Stimulated activated memory B cell treated with anti-CD40 and anti-IgM and Interleukin-4, amounts not matched to agents 10 μg/mL and 1 μg/mL and 100 μg/mL, for 72 hours (primary cell): ENCODE results near the gene MGAT3.

Source experiments
- ATAC-seq: fragments of 150-1000 bp; cut with Tn5 transposase; 2 replicates; pipeline ENCODE4 v1.10.0; 2021
- H3K27ac Mint-ChIP-seq: one replicate; pipeline ENCODE4 v1.8.0; 2022; ENCODE audit warnings: mild to moderate bottlenecking, mixed read lengths
- H3K27me3 Mint-ChIP-seq: one replicate; pipeline ENCODE4 v1.8.0; 2022; ENCODE audit warnings: mixed read lengths
- H3K36me3 Mint-ChIP-seq: one replicate; pipeline ENCODE4 v1.8.0; 2022; ENCODE audit warnings: mixed read lengths
- H3K4me1 Mint-ChIP-seq: one replicate; pipeline ENCODE4 v1.8.0; 2022; ENCODE audit warnings: mixed read lengths
- H3K4me3 Mint-ChIP-seq: one replicate; pipeline ENCODE4 v1.8.0; 2022; ENCODE audit warnings: mild to moderate bottlenecking, moderate library complexity, mixed read lengths
- H3K9me3 Mint-ChIP-seq: one replicate; pipeline ENCODE4 v1.8.0; 2022; ENCODE audit warnings: mixed read lengths

MGAT3 gene

DNA sequence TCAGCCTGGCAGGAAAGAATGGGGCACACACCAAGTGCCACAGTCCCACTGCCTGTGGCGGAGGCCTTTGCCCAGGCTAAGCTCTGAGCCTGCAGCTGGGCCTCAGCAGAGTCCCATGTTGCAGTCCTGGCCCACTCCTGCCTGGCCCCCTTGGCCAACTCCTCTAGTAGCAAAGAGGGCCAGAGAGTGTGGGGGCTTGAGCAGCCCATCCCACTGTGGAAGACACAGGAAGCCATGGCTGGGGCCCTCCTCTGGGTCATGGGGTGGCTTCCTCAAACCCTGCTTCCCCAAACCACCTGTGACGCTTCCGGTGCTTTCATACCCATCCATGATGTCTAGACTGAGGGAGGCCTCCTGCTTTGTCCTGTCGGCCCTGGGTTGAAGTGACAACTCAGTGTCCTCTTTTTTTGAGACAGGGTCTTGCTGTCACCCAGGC lies 69.9 kb downstream of the MGAT3 start:
- H3K36me3 Mint-ChIP-seq, result peaks cover 75% of the 10 kb centered on the region
- H3K27me3 Mint-ChIP-seq, result no peaks in the 10 kb centered on the region

DNA sequence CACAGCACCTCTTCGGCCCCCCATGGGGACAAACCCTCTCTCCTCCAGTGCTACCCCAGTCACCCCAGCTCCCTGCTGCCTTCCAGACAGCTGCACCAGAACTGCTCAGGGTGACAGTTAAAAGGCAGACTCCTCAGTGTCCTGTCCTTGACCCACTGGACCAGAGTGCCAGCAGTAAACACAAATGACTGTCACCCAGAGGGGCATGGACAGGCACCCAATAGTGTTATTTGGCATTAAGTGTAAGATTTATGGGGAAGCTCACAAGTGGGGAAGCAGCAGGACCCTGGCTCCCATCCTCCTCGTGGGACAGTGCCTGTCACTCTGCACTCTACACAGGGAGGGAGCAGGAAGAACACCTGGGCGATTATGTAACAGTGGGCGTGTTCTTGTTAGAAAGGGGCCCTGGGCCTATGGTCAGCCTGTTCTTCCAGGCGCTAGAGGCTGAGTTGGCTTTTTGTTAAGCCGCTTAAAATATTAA lies 70.7 kb downstream of the MGAT3 start:
- no peaks in the 10 kb centered on the region for H3K27me3 Mint-ChIP-seq
- peaks cover 71% of the 10 kb centered on the region for H3K36me3 Mint-ChIP-seq
- H3K4me3 Mint-ChIP-seq, result no peak overlapping the region
- no peaks in the 10 kb centered on the region for H3K9me3 Mint-ChIP-seq
- H3K4me1 Mint-ChIP-seq, result peaks cover 95% of the 10 kb centered on the region
- ATAC-seq, result no peak
- H3K27ac Mint-ChIP-seq, result peak overlapping the region; percentile 91

More for the DNA sequence above, 69.9 kb downstream of the MGAT3 start:
- no peak overlapping the region for H3K4me3 Mint-ChIP-seq
- peak overlapping the region; percentile 91 for H3K27ac Mint-ChIP-seq
- H3K9me3 Mint-ChIP-seq, result no peaks in the 10 kb centered on the region
- H3K4me1 Mint-ChIP-seq, result peaks cover 99% of the 10 kb centered on the region
- peak; percentile 9 for ATAC-seq

DNA sequence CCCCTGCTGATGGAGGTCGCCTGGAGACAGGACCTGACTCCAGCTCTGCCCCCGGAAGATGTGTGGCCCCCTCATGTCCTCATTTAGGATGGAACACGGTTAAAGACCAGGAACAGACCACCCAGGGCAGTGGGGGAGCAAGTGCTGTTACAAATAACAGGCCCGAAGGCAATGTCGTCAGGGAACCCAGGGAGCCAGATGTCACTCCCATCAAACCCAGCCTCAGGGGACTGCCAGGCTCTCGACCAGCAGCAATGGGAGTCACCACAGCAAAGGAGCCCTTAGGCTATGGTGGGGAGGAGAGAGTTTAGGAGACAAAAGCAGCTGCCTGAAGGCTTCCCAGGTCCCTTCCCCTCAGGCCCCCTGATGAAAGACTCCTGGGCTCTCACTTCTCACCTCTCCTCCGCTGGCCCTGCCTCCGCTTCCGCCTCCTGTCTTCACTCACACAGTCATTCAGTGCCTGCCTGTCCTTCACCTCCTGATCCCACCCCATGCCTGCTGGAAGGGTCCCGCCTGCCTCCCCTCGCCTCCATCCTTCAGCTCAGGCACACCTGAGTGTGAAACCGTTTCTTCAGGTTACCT lies 71.4 kb downstream of the MGAT3 start:
- H3K4me1 Mint-ChIP-seq, result peaks cover 89% of the 10 kb centered on the region
- peaks cover 65% of the 10 kb centered on the region for H3K36me3 Mint-ChIP-seq
- peak overlapping the region; percentile 91 for H3K27ac Mint-ChIP-seq
- H3K4me3 Mint-ChIP-seq, result peak overlapping the region; percentile 85
- H3K9me3 Mint-ChIP-seq, result no peaks in the 10 kb centered on the region
- peak; percentile 0 for ATAC-seq
- no peaks in the 10 kb centered on the region for H3K27me3 Mint-ChIP-seq

DNA sequence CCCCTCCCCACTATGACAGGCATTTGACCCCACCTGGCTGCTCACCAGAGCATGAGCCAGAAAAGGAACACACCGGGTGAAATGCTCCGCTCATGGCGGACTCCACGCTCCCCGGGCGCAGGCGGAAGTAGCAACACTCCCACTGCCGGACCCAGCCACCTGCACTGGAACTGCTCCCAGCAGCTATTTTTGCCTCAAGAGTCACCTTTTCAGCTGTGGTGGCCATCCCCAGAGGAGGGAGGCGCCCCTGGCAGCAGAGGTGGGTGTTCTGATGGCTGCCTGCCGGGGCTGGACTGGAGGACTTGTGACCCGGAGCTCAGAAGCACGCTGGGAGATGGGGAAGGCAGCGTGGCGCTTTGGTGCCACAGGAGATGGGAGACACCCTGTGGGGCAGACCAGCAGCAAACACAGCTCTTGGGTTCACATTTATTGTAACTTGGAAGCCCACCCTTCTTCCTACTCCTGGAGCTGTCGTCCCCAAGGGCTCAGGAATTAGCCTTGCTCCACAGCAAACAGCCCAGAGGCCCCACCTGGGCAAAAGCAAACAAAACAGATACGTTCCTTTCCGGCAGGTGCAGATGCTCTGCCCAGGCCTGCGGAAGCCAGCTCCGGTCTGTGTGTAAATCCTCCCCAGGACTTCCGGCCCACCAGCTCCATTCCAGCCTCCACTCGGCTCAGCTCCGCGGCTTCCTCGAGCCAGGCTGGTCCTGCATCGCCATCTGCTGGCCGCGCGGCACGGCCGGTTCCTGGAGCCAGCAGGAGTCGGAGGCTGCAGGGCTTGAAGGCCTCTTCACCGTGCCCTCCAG lies 72.1 kb downstream of the MGAT3 start:
- peak; percentile 68 for ATAC-seq
- peak overlapping the region; percentile 91 for H3K27ac Mint-ChIP-seq
- no peaks in the 10 kb centered on the region for H3K9me3 Mint-ChIP-seq
- H3K27me3 Mint-ChIP-seq, result no peaks in the 10 kb centered on the region
- peaks cover 84% of the 10 kb centered on the region for H3K4me1 Mint-ChIP-seq
- H3K4me3 Mint-ChIP-seq, result peak overlapping the region; percentile 85
- peaks cover 60% of the 10 kb centered on the region for H3K36me3 Mint-ChIP-seq

DNA sequence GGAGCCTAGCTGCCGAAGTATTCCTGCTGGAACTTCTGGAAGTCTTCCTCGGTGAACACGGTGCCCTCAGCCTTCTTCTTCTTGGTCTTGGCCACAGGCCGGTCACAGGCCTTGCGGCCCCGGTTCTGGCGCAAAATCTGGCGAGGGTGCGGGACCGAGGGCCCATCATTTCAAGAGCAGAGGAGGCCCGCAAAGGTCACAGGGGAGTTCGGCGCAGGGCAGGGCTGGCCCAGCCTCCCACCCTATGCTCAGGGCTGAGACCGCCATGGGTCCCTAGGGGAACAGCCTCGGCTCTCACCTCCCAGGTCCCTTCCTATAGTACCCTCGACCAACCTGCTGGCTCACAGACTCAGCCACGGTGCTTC lies 72.7 kb downstream of the MGAT3 start:
- ATAC-seq, result peak; percentile 32
- H3K27me3 Mint-ChIP-seq, result no peaks in the 10 kb centered on the region
- H3K4me1 Mint-ChIP-seq, result peaks cover 84% of the 10 kb centered on the region
- peaks cover 55% of the 10 kb centered on the region for H3K36me3 Mint-ChIP-seq
- H3K27ac Mint-ChIP-seq, result peak overlapping the region; percentile 91
- no peaks in the 10 kb centered on the region for H3K9me3 Mint-ChIP-seq
- peak overlapping the region; percentile 85 for H3K4me3 Mint-ChIP-seq

DNA sequence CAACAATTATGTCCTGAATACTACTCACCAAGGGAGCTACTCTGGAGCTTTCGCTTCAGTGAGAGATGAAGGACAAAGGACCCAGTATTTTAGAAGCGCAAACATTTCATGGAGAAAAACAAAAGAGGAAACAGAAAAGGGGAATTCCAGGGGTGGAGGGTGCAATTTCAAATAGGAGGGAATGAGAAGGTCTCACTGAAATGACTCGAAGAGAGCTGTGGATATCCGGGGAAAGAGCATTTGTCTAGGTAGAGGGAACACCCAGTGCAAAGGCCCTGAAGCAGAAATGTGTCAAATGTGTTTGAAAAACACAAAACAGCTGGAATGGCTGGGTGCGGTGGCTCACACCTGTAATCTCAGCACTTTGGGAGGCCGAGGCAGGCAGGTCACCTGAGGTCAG lies 73.3 kb downstream of the MGAT3 start:
- H3K27ac Mint-ChIP-seq, result peak overlapping the region; percentile 91
- peaks cover 48% of the 10 kb centered on the region for H3K36me3 Mint-ChIP-seq
- H3K9me3 Mint-ChIP-seq, result no peaks in the 10 kb centered on the region
- H3K27me3 Mint-ChIP-seq, result no peaks in the 10 kb centered on the region
- peaks cover 78% of the 10 kb centered on the region for H3K4me1 Mint-ChIP-seq
- H3K4me3 Mint-ChIP-seq, result peak overlapping the region; percentile 85
- no peak for ATAC-seq

DNA sequence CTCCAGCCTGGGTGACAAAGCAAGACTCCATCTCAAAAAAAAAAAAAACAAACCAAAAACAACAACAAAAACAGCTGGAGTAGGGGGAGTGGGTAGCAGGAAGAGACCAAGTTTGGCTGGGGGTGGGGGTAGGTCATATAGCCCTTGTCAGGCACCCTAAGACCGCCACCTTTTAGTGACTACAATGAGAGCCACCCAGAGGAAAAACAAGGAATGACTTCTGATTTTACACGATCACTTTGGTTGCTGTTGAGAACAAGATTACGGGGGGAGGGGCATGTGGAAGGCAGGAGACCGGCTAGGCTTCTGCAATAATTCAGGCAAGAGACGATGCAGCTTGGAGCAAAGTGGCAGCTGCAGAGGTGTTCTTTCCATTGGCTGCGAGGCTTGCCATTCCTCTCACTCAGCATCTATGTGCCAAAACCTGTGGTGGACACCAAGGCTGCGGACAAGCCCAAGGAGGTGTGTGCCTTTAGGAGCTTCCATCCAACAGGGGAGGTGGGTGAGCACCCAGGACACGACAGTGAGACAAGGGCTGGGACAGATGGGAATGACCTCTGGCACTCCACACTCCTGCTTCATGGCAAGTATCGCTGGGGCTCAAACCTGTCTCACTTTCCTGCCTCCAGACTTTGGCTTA lies 74.0 kb downstream of the MGAT3 start:
- H3K27ac Mint-ChIP-seq, result peak overlapping the region; percentile 91
- H3K36me3 Mint-ChIP-seq, result peaks cover 41% of the 10 kb centered on the region
- no peaks in the 10 kb centered on the region for H3K9me3 Mint-ChIP-seq
- ATAC-seq, result no peak
- no peaks in the 10 kb centered on the region for H3K27me3 Mint-ChIP-seq
- peaks cover 71% of the 10 kb centered on the region for H3K4me1 Mint-ChIP-seq
- H3K4me3 Mint-ChIP-seq, result peak overlapping the region; percentile 89

DNA sequence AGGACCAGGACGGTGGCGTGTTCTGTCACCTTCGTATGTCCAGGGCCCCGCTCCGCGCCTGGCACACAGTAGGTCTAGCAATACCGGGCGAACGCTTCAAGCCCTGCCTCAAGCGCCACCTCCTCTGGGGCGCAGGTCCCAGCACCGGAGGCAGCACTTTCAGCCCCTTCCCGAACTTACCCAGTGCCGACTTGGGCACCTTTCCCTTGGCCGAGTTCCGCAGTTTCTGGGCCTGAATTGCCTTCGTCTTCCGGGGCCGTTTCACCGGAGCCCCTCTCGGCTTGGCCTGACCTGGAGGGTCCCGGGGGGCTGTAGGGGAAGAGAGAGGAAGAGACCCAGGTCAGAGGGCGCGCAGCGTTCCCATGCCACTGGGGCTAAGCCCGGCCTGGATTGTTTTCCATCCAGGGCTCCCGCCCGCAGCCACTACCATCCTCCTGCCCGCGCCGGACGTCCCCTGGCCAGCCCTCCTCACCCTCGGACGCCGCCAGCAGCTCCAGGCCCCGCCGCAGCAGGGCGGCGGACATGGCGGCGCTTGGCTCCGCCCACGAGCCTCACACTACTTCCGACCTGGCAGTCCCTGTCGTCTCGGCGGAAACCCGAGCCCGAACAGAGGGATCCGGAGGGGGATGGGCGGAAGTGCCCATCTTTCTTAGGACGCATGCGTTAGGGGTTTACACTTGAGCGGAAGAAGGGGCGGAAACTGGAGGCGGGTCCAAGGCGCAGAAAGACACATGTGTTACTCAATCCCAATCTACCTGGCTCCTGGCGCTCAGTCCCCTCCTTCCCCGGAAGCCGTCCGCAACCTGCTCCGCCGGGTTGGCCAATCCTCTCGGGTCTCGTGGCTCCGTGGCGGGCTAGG lies 75.6 kb downstream of the MGAT3 start, which contains the start of gene RPS19BP1:
RPS19BP1 (minus strand) TSS at position 534 of the 859 bp plus-strand sequence; CDS start at position 524, 10 bp downstream.
- Mint-ChIP-seq H3K9me3 (no peaks in the 10 kb centered on the region), H3K4me3 (peak within 1 kb of the TSS; percentile 89), H3K27ac (peak within 1 kb of the TSS; percentile 91), H3K4me1 (peaks cover 56% of the 10 kb centered on the region), H3K36me3 (peaks cover 29% of the 10 kb centered on the region), H3K27me3 (no peaks in the 10 kb centered on the region)
- ATAC-seq, result peak; percentile 89

DNA sequence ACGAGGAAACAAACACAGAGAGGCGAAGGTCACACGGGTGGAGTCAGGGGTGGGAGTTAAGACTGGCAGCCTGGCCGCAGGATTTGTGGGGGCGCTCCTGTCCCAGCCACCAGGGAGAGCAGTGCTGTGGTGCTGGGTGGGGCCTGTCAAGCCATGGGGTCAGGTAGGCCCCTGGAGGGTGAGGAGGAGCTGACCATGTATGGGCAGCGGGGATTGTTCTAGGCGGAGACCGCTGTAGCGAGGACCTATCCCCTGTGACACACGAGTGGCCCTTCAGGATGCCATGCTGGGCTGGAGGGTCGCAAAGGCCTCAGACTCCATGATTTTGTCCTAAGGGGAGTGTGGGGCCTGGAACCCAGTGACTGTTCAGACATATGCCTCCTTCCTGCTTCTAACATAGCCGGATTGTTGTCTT lies 77.3 kb downstream of the MGAT3 start:
- ATAC-seq, result no peak
- peaks cover 40% of the 10 kb centered on the region for H3K4me1 Mint-ChIP-seq
- H3K4me3 Mint-ChIP-seq, result no peak overlapping the region
- H3K9me3 Mint-ChIP-seq, result no peaks in the 10 kb centered on the region
- no peak overlapping the region for H3K27ac Mint-ChIP-seq
- no peaks in the 10 kb centered on the region for H3K27me3 Mint-ChIP-seq
- H3K36me3 Mint-ChIP-seq, result peaks cover 23% of the 10 kb centered on the region

DNA sequence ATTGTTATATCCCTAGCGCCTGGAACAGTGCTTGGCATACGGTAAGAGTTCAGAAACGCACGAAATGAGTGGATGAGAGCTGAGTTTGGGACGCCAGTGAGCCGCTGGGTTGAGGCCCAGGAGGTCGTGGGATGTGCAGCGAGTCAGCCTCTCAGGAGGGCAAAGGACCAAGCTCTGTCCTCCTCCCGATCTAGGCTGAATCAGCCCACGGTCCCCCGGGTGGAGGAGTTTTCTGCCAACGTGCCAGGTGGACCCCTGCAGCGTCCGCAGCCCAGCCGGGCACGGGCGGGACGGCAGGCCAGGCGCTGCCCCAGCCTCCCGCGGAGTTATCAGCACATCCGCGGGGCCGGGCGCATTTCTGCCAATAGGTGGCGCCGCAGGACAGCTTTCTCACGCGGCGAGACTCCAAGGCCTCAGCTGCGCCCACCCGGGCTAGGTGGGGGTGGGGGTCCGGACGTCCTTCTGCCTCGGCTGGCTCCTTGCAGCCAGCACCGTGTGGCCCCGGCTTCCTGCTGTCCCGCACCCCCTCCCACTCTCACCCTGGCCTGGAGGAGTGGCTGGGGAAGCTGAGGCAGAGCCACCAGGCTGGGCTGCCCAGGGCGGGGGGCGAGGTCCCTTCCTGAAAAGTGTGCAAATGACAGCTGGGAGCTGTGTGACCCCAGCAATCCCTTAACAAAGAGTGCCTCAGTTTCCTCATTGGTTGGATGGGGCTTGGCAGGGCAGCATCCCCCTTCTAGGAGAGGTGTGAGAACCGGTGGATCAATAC lies 78.0 kb downstream of the MGAT3 start:
- Mint-ChIP-seq H3K36me3 (peaks cover 18% of the 10 kb centered on the region), H3K4me3 (no peak overlapping the region), H3K27ac (no peak overlapping the region), H3K4me1 (peaks cover 33% of the 10 kb centered on the region), H3K9me3 (no peaks in the 10 kb centered on the region), H3K27me3 (no peaks in the 10 kb centered on the region)
- ATAC-seq, result peak; percentile 48

DNA sequence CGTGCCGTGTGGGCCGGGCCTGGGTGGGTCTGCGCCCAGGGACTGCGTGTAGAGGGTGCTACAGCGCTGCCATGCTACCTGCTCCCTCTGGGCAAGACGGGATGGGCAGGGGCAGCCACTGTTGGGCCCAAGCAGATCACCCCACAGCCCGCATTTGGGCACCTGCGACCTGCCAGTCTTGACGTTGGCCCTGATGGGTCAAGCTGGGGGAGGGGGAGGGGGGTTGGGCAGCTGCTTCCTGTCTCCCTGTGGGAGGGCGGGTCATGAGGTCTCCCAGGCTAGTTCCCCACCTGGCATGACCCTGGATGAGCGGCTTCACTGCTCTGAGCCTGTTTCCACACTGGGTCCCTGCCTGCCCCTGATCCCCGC lies 78.5 kb downstream of the MGAT3 start:
- Mint-ChIP-seq H3K27ac (no peak overlapping the region), H3K4me1 (peaks cover 27% of the 10 kb centered on the region), H3K27me3 (no peaks in the 10 kb centered on the region), H3K9me3 (no peaks in the 10 kb centered on the region), H3K36me3 (peaks cover 12% of the 10 kb centered on the region), H3K4me3 (no peak overlapping the region)
- no peak for ATAC-seq

DNA sequence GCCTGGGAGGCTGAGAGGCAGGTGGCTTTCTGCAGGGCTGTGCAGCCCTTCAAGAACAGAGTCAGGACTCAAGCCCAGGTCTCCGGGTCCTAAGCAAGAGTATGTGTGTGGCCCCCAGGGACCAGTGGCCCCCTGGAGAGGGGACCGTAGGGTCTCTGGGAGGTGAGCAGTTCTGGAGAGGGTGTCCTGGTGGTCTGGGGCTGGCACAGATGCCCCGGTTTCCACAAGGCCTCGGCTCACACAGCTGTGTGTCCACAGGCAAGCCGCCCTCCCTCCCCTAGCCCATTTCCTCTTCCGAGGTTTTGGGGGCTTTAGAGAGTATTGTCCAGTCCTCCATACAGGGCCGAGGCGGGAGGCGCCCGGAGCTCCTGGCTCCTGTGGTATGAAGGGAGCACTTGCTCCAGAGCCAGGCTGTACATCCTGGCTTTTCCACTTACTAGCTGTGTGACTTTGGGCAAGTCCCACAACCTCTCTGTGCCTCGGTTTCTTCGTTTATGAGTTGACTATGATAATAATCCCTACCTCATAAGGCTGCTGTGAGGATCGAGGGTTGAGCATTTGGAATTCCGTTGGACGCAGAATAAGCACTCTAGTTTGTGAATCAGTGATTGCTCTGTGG lies 79.1 kb downstream of the MGAT3 start:
- no peak overlapping the region for H3K4me3 Mint-ChIP-seq
- H3K4me1 Mint-ChIP-seq, result peaks cover 21% of the 10 kb centered on the region
- H3K9me3 Mint-ChIP-seq, result no peaks in the 10 kb centered on the region
- H3K36me3 Mint-ChIP-seq, result peaks cover 6% of the 10 kb centered on the region
- no peaks in the 10 kb centered on the region for H3K27me3 Mint-ChIP-seq
- no peak overlapping the region for H3K27ac Mint-ChIP-seq
- no peak for ATAC-seq

DNA sequence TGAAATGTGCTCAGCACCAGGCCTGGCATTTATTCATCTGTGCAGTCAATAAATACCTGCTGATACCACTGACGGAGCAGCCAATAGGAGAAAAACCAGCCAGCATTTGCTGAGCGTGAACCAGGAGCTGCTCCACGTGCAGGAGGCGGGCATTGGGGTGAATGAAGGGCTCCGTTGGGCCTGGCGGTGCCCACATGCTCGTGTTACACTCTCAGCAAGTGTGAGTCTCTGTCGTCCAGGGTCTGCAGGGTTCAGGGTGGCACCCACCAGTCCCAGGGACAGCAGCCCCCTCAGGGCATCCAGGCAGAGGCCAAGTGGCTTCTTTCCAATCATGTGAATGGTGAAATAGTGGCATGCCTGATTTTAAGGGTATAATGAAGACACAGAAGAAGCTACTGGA lies 79.9 kb downstream of the MGAT3 start:
- H3K27ac Mint-ChIP-seq, result no peak overlapping the region
- peaks cover 4% of the 10 kb centered on the region for H3K36me3 Mint-ChIP-seq
- no peaks in the 10 kb centered on the region for H3K9me3 Mint-ChIP-seq
- ATAC-seq, result no peak
- no peak overlapping the region for H3K4me3 Mint-ChIP-seq
- peaks cover 13% of the 10 kb centered on the region for H3K4me1 Mint-ChIP-seq
- no peaks in the 10 kb centered on the region for H3K27me3 Mint-ChIP-seq

DNA sequence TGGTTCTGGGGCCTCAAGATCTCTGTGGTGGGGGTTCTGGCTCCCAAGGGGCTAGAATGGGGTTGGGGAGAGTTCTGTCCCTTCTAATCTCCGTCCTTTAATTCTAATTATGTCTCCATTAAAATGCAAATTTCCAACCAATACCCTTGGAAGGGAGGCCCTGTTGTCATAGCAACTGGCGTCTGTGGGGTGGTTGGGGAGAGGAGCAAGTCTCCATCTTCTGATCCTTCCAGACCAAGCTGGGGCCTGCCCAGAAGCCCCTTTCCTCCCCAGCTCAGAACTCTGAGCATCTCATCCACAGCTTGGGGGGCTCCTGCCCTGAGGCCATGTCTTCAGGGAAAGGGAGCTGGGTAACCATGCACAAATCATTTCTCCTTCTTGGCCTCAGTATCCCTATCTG lies 81.2 kb downstream of the MGAT3 start:
- Mint-ChIP-seq H3K4me1 (peaks cover 11% of the 10 kb centered on the region), H3K27me3 (peaks cover 4% of the 10 kb centered on the region), H3K9me3 (no peaks in the 10 kb centered on the region), H3K27ac (no peak overlapping the region), H3K4me3 (no peak overlapping the region), H3K36me3 (no peaks in the 10 kb centered on the region)
- ATAC-seq, result no peak
